ENCODE data around the gene MINK1.
A peak's percentile ranks its signal among the peaks of the same experiment; 100 is the strongest.

MINK1 gene

DNA sequence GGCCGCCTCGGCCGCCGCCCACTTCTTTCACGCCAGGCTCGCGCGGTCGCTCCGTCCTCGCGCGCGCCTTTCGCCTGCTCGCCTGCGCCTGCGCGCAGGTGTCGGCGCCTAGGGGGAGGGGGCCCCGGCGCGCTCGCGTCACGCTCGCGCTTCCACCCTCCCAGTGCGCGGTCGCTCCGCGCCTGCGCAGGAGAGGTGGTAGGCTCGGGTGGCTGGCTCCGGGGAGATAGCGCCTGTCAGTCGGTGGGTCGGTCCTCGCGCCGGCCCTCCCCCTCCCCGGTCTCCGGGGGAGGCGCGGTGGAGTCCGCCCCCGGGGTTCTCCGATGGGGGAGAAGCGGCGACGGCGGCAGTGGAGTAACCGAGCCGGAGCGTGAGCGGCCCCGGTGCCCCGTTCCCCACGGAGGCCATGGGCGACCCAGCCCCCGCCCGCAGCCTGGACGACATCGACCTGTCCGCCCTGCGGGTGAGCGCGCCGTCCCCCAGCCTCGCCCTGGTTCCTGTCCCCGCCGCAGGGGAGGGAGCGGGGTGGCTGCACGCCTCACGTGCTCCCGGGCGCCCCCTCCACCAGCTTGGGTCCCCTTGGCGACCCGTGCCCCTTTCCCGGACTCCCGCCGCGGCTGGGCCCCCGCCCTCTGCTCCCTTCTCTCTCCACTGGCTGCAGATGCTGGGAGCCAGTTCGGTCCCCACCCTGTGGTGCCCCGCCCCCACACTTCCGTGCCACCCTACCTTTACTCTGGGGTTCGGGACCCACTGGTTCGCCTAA, at the start of gene MINK1:
Gene MINK1 (plus strand): TSS at position 163 of the 763 bp plus-strand sequence. CDS start 244 bp downstream, at position 407.
- DNase-seq: peak; percentile 79 to 86

DNA sequence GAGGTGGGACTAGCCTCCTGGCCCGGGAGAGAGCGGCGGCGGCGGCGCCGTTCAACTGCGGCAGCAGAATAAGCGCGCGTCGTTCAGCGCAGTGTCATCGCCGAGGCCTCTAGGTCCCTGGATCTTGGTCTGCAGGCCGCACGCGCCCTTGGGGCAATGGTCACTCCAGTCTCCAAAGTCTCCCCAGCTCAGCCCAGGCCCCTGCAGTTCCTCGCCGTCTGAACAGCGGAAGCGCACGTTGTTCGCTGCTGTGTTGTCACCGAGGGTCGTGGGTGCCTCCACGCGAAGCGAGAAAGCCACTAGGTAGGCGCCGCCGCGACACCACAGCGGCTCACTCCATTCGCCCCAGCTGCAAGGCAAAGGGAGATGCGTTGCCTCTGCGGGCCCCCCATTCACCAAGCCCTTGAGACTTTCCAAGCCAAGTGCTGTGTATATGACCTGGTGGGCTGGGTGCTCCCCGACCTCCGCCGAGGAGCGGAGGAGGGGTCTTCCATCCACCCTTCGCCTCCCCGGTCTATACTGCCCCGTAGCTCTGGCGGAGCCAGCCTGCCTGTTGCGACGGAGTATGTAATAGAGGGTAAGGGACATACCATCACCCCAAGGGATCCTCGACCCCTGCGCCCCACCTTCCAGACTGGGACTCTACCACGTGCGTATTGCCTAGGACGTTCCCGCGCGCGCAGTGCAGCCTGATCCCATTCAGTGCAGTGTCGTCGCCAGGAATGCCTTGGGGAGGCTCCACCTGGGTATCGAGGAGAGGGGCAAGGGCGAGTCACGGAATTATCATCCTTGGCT, 47.6 kb upstream of the MINK1 start:
- no peak for DNase-seq

DNA sequence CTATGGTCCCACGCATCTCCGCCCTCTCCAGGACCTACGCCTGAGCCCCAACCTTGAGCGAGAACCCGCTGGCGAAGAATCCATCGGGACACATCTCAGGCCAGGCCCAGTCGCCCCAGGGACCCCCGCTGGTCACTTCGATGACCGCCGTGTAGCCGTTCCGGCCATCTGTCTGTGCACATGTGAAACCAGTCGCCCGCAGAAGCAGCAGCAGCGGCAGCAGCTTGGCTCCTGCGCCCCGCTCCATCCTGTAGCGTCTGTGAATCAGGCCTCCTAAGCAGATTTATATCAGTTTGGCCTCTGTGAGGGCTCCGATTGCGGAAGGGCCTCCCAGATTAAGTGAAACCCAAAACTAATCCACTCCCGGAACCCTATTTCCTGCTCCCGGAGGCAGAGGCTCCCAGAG, 47.0 kb upstream of the MINK1 start, which contains the start of gene VMO1:
Gene VMO1 (minus strand): TSS at position 259 of the 406 bp plus-strand sequence. CDS start 12 bp downstream, at position 247.
- DNase-seq: no peak

DNA sequence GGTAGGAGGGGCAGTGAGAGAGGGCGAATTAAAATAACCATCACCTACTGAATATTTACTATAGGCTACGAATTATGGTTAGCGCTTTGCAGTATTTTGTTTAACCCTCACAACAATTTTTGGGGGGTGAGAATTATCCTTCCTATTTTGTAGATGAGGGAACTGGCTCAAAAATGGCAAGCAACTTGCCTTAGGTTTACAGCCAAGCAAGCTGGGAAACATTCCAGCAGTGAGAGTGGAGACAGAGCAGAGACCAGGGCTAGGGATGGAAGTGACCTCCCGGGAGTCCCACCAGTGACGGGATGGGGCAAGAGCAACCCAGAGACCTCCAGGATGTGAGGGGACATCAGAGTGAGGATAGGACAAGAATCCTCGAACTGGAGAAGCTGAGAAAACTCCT, 46.6 kb upstream of the MINK1 start:
- DNase-seq: no peak

DNA sequence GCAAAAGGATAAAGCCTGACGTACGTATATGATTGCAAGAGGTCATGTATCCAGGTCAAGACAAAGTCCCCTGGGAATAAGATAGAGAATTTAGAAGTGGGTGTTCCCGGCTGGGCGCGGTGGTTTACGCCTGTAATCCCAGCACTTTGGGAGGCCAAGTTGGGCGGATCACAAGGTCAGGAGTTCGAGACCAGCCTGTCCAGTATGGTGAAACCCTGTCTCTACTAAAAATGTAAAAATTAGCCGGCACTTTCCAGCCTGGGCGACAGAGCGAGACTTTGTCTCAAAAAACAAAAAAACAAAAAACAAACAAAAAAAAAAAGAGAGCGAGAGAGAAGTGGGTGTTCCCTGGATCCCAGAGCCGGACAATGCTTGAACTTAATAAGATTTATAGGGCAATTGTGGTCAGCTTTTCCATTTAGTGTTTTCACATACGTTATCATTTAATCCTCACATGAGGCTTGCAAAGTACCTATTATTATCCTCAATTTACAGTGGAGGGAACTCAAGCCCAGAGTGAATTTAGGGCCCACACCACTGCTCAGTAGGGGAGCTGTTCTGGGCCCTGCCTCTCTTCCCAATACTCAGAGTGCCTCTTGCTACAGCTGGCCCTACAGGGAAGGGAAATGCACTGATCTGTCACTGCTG, 44.9 kb upstream of the MINK1 start:
- no peak for DNase-seq

DNA sequence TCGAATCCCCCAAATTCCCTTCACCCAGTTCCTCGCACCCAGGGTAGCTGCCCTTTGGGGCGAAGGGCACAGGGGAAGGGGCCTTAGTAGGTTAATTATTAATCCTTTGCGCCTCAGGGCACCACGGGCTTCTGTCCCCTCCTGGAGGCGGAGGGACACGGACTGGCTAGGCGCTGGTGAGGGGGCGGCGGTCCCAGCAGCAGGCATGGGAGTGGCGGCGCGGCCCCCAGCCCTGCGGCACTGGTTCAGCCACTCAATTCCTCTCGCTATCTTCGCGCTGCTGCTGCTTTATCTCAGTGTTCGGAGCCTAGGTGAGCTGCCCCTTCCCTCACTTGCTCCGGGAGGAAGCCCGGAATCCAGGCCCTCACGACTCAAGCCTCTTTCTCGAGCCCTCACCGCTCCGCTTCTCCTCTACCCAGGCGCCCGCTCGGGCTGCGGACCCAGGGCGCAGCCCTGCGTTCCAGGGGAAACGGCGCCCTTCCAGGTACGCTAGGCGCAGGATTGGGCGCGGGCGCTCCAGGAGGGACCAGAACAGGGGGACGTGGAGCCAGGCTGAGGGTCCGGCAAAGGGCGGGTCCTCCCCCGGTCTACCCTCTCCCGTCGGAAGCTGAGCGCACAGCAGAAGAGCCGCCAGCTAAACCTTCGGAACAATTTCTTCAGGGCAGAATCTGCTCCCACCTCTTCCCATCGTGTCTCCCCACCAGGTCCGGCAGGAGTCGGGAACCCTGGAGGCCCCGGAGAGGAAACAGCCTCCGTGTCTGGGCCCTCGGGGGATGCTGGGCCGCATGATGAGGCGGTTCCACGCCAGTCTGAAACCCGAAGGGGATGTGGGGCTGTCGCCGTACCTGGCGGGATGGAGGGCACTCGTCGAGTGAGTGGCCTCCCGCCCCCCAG, 44.1 kb upstream of the MINK1 start, which contains the start of gene GLTPD2:
Gene GLTPD2 (plus strand): TSS at position 158 of the 894 bp plus-strand sequence. CDS start 48 bp downstream, at position 206.
- DNase-seq: no peak

DNA sequence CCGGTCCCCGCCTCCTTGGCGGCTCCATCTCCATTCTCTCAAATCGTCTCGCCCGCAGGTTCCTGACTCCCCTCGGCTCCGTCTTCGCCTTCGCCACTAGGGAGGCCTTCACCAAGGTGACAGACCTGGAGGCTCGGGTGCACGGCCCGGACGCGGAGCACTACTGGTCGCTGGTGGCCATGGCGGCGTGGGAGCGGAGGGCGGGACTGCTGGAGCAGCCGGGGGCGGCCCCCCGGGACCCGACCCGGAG, 43.5 kb upstream of the MINK1 start:
- no peak for DNase-seq

DNA sequence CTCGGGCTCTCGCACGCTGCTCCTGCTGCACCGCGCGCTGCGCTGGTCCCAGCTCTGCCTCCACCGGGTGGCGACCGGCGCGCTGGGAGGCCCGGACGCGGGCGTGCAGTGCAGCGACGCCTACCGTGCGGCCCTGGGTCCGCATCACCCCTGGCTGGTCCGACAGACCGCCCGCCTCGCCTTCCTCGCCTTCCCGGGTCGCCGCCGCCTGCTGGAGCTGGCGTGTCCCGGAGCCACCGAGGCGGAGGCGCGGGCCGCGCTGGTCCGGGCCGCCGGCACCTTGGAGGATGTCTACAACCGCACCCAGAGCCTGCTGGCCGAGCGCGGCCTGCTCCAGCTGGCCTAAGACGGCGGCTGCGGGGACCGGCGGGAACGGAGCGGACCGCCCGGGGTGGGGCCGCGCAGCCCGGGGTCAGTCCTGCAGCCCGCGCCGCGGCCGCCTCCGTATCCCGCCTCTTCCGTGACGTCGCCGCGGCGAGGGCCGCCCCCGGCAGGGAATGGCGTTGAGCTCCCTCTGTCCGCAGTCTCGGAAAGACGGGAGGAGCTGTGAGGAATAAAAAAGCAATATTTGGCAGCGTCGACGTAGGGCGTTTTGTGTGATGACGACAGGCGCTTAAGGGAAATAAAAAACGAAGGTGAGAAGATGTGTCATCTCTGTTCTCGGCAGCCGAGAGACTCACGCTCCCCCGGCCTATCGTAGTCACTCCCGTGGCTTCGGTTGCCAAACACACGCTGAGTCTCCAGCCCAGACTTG, 43.0 kb upstream of the MINK1 start:
- DNase-seq: peak; percentile 72 to 73

DNA sequence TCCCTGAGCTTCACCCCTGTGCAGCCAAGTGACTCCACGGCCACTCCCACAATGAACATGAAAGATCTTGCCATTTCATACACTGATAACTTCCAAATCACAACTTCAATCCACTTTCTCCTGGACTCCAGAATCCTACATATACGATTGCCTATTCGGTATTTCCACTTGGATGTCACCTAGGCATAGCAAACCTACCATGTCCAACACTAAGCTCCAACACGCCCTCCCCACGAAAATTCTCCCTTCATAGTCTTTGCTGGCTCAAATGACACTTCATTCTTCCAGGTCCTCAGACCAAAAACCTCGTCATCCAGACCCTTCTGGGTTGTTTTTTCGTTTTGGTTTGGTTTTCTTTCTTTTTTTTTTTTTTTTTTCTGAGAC, 42.4 kb upstream of the MINK1 start:
- no peak for DNase-seq

DNA sequence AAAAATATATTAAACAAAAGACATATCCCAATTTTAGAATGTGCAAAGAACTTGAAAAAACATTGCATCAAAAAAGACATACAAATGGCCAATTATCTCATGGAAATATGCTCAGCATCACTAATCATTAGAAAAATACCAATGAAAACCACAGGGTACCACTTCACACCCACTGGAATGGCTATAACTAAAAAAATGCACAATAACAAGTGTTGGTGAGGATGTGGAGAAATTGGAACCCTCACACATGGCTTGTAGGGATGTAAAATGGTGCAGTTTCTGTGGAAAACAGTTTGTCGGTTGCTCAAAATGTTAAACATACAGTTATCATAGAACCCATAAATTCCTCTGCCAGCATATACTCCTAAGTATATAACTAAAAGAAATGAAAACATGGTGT, 38.0 kb upstream of the MINK1 start:
- DNase-seq: no peak

DNA sequence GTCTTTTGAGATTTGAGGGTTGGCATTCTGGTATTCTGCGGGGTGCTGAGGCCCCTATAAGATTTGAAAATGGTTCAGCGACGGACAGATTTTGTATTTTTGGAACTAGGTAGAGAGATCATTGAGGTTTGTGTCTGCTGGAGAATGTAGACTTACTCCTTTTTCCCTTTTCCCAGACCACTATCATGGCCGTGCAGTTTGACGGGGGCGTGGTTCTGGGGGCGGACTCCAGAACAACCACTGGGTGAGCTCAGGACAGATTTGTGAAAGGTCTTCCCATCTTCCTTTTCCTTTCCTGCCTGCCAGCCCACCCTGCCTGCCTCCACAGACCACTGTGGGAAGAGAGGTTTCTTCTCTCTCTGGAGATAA, 36.6 kb upstream of the MINK1 start:
- peak in 1 of 2 donors; percentile 34 for DNase-seq

DNA sequence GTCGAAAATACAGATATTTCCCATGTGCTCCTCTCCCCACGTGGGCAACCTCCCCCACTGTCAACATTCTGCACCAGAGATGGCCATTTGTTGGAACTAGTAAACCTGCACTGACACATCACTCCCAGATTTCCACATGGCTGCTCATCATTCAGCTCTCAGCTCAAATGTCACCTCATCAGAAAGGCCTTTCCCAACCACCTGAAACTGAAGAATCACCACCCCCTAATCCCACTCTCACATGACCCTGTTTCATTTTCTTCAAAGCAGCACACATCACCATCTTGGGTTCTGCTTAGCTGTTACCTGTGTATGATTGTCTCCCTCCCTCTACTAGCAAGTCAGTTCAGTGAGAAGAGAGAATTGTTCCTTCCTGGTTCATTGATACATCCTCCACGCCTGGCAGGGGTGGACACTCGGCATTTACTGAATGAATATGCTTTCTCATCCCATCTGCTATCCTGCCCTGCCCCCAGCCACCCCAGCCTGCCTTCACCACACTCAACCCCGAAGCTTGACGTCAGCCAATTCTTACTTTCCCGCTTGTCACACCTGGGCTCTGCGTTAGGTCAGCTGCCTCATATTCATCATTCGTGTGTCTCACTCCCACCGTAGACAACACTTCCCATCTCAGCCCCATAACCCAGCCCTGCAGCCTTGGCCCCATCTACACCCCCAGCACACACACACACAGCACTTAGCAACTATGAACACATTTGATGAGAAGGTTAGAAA, 32.5 kb upstream of the MINK1 start:
- no peak for DNase-seq

DNA sequence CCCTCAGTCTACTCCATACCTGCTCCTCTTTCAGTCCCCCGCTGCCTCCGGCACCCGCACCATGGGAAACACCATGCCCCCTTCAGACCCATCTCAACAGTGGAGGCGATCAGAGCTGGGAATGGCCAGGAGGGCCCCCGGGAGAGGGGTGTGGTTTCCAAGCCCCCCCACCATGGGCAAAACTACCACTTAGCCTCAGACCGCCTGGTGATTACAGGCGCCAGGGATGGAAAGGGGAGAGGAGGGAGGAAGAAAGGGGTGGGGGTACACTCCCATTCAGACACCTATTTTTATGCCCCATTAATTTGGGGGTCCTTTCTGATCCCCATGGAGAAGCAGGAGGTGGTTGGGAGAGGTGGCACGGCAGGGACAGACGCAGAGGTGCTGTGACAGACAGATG, 30.9 kb upstream of the MINK1 start, which contains the start of gene C17orf114:
Gene C17orf114 (minus strand): TSS at position 101 of the 400 bp plus-strand sequence.
- DNase-seq: no peak

DNA sequence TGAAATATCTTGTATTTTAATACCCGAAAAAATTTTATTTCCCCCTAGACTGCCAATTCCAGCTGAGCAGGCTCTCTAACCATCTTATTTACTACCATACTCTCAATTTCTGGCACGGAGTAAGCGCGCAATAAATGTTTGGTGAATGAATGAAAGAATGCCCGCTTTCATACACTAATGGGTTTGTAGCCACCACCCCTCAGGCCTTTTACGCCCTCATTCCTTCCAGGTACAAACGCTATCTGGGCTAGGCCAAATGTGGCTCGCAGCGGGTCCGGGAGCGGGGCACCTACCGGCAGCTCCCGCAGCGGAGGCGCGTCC, 26.7 kb upstream of the MINK1 start:
- DNase-seq: no peak

DNA sequence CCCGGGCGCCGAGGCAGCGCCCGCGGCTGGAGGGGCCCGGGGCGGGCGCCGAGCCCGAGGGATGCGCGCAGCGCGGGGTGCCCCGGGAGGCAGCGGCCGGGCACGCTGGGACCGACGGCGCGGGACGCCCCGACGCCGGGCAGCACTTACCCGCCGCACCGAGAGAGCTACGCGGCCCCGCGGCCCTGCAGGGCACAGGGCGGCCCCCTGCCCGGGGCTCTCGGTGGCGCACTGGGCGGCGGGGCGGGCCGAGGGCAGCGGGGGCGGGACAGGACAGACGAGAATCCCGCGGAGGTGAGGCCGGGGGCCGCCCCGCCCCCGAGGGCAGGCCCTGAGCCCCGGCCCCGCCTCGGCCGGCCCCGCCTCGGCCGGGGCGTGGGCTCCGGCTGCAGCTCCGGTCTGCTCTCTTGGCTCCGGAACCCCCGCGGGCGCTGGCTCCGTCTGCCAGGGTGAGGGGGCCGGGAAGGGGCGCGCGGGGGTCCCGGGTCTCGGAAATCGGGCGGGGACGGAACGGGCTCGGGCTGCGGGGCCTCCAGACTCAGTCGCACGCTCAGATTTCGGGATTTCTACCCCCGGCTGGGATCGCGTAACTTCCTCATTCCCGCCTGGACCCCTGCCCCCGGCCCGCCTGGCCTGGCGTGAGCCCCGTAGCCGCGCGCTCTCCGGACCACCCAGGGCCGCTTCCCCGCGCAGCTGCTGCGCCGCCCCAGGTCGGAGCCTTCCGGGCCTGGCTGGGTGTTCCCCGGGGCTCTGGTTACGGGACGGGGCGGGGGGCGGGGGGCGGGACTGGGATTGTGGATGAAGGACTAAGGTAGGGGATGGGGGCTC, 26.1 kb upstream of the MINK1 start, which contains the start of gene PLD2:
Gene PLD2 (plus strand): TSS at position 376 of the 828 bp plus-strand sequence. CDS start 621 bp downstream, outside the sequence.
- DNase-seq: peak; percentile 83 to 85

DNA sequence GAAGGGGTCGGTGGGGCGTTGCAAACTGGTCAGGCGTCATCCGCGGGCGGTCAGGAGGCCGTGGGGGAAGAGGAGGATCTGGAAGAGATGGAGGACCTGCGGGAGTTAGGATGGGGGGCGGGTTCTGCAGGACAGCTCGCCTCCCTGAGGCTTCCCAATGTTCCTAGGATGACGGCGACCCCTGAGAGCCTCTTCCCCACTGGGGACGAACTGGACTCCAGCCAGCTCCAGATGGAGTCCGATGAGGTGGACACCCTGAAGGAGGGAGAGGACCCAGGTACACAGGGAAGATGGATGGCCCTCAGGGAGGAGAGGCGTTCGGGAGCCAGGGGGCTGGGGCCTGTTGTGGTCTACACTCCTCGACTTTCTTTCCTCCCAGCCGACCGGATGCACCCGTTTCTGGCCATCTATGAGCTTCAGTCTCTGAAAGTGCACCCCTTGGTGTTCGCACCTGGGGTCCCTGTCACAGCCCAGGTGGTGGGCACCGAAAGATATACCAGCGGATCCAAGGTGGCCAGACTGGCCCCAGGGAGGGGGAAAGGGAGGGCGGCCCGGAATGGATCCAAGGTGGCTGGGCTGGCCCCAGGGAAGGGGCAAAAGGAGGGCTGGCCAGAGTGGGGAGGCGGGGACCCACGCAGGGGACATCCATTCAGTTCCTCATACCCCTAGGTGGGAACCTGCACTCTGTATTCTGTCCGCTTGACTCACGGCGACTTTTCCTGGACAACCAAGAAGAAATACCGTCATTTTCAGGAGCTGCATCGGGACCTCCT, 25.3 kb upstream of the MINK1 start:
- no peak for DNase-seq

DNA sequence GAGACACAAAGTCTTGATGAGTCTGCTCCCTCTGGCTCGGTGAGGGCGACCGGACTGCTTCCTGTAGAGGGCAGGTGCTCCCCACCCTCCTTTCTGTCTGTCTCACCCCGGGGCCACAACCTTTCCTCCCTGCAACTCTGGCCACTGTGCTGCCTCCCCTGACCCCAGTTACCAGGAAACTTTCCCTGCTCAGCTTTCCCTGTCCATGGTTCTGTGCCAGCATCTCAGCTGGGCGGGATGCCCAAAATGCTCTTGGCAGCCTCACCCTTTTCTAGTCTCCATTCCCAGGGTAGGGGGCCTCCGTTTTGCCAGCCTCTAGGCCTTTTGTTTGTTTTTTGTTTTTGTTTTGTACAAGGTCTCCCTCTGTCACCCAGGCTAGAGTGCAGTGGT, 24.8 kb upstream of the MINK1 start:
- no peak for DNase-seq

DNA sequence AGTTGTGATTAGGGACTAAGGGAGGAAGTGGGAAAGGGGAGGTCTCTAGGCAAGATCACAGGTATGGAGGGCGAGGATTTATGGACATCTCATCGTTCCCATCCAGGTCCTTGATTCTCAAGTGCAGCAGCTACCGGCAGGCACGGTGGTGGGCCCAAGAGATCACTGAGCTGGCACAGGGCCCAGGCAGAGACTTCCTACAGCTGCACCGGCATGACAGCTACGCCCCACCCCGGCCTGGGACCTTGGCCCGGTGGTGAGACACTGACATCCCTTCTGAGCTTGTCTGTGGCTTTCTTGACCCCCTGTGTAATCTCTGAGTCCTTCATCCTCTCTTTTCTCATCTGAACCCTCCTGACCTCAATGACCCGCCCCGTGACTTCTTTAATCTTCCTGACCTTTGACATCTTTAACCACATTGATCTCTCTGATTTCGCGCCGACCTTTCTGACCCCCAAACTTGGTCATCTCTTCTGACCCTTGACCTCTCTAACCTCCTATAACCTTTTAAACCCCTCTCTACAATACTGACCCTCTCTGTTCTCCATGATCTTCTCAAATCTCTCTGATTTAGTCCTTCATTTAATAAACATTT, 22.3 kb upstream of the MINK1 start:
- DNase-seq: no peak

DNA sequence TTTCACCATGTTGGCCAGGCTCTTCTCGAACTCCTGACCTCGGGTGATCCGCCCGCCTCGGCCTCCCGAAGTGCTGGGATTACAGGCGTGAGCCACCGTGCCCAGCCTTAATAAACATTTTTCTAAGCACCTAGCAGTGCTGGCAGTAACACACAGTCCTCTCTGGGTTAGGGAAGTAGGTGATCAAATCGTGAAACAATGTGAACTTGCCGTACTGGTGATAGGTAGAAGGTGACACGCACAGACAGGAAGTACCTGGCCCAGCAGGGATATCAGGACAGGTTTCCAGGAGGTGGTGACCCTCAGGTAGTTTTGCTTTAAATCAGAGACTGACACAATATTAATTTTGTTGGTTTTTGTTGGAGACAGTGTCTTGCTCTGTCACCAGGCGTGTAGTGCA, 21.7 kb upstream of the MINK1 start:
- no peak for DNase-seq
